Mesenchymal stem cell (in vitro differentiated cells and primary cell): Measurements from ENCODE around the gene KCNF1.
A peak's percentile ranks its signal among the peaks of the same experiment; 100 is the strongest.

Experiments
- DNase-seq: peaks from one replicate; pipeline ENCODE4 v3.0.0-alpha.2; 2013
- H2AFZ ChIP-seq: one replicate; pipeline ENCODE4 v1.6.1; 2013; ENCODE audit warnings: low read depth, mild to moderate bottlenecking, control low read depth, inconsistent platforms, low read length, moderate library complexity
- H2AK5ac ChIP-seq: 2 replicates; pipeline ENCODE4 v1.6.1; 2013; ENCODE audit warnings: low read length, moderate library complexity, mild to moderate bottlenecking, inconsistent platforms; ENCODE audit not compliant: severe bottlenecking
- H2BK120ac ChIP-seq: one replicate; pipeline ENCODE4 v1.6.1; 2013; ENCODE audit warnings: low read depth, mild to moderate bottlenecking, inconsistent platforms, low read length, moderate library complexity
- H2BK12ac ChIP-seq, 2 experiments: one replicate each; pipeline ENCODE4 v1.6.1; 2013; ENCODE audit warnings: inconsistent platforms in 2 of 2, low read length in 2 of 2, mild to moderate bottlenecking in 2 of 2, moderate library complexity in 2 of 2, control low read depth in 1 of 2
- H2BK15ac ChIP-seq: one replicate; pipeline ENCODE4 v1.6.1; 2013; ENCODE audit warnings: mild to moderate bottlenecking, low read depth, inconsistent platforms; ENCODE audit not compliant: poor library complexity, severe bottlenecking
- H2BK5ac ChIP-seq: 2 replicates; pipeline ENCODE4 v1.6.1; 2013; ENCODE audit warnings: low read depth, mild to moderate bottlenecking, low read length, control low read depth, inconsistent platforms; ENCODE audit not compliant: poor library complexity, severe bottlenecking
- H3K14ac ChIP-seq, 2 experiments: one replicate each; pipeline ENCODE4 v1.6.1; 2013; ENCODE audit warnings: inconsistent platforms in 2 of 2, low read length in 2 of 2, control low read depth in 1 of 2, mild to moderate bottlenecking in 1 of 2, moderate library complexity in 1 of 2
- H3K18ac ChIP-seq, 2 experiments: one replicate each; pipeline ENCODE4 v1.6.1; 2013; ENCODE audit warnings: inconsistent platforms in 2 of 2, low read length in 2 of 2, control low read depth in 1 of 2, low read depth in 1 of 2, mild to moderate bottlenecking in 1 of 2
- H3K23ac ChIP-seq, 2 experiments: one replicate each; pipeline ENCODE4 v1.6.1; 2013; ENCODE audit warnings: inconsistent platforms in 2 of 2, low read length in 2 of 2, mild to moderate bottlenecking in 2 of 2, moderate library complexity in 2 of 2, control low read depth in 1 of 2
- H3K27ac ChIP-seq: 2 replicates; pipeline ENCODE4 v1.5.1; 2013; ENCODE audit warnings: mild to moderate bottlenecking, moderate library complexity, low read length, control low read depth, inconsistent platforms; ENCODE audit not compliant: poor library complexity, severe bottlenecking
- H3K27me3 ChIP-seq, 2 experiments: 2 replicates each; pipeline versions ENCODE4 v1.6.1 to v1.7.0; 2013; ENCODE audit warnings: low read length in 2 of 2, mild to moderate bottlenecking in 2 of 2, moderate library complexity in 2 of 2, control low read depth in 1 of 2, inconsistent platforms in 1 of 2; ENCODE audit not compliant: control insufficient read depth in 1 of 2, insufficient read depth in 1 of 2
- H3K36me3 ChIP-seq, 2 experiments: 2 replicates each; pipeline versions ENCODE4 v1.6.1 to v1.7.0; 2013; ENCODE audit warnings: low read length in 2 of 2, control low read depth in 1 of 2, inconsistent platforms in 1 of 2, low read depth in 1 of 2, mild to moderate bottlenecking in 1 of 2; ENCODE audit not compliant: insufficient read depth in 2 of 2, control insufficient read depth in 1 of 2
- H3K4ac ChIP-seq, 2 experiments: one replicate each; pipeline ENCODE4 v1.6.1; 2013; ENCODE audit warnings: inconsistent platforms in 2 of 2, low read length in 2 of 2, mild to moderate bottlenecking in 2 of 2, moderate library complexity in 2 of 2, control low read depth in 1 of 2, low read depth in 1 of 2
- H3K4me1 ChIP-seq: 2 replicates; pipeline ENCODE4 v1.6.1; 2013; ENCODE audit warnings: low read depth, low read length, control low read depth; ENCODE audit not compliant: control insufficient read depth, insufficient read depth
- H3K4me2 ChIP-seq: 2 replicates; pipeline ENCODE4 v1.6.1; 2013; ENCODE audit warnings: low read length, mild to moderate bottlenecking, inconsistent platforms; ENCODE audit not compliant: poor library complexity, severe bottlenecking
- H3K4me3 ChIP-seq, 2 experiments: 2 replicates each; pipeline versions ENCODE4 v1.5.1 to v1.7.0; 2013; ENCODE audit warnings: low read length in 2 of 2, mild to moderate bottlenecking in 2 of 2, control low read depth in 1 of 2, low read depth in 1 of 2; ENCODE audit not compliant: insufficient read depth in 1 of 2
- H3K79me1 ChIP-seq: replicated peaks from 2 replicates; pipeline ENCODE4 v1.6.1; 2013; ENCODE audit warnings: mild to moderate bottlenecking, control low read depth, low read length, inconsistent platforms; ENCODE audit not compliant: poor library complexity, severe bottlenecking
- H3K9ac ChIP-seq: 2 replicates; pipeline ENCODE4 v1.7.0; 2013; ENCODE audit warnings: mild to moderate bottlenecking, low read length, moderate library complexity
- H3K9me3 ChIP-seq: 2 replicates; pipeline ENCODE4 v1.7.0; 2013; ENCODE audit warnings: mild to moderate bottlenecking, low read length; ENCODE audit not compliant: control insufficient read depth
- H4K8ac ChIP-seq: one replicate; pipeline ENCODE4 v1.6.1; 2013; ENCODE audit warnings: inconsistent platforms, mild to moderate bottlenecking, low read length, moderate library complexity
- H4K91ac ChIP-seq: one replicate; pipeline ENCODE4 v1.6.1; 2013; ENCODE audit warnings: mild to moderate bottlenecking, low read length, inconsistent platforms
- WGBS: methylation state at CpG from one replicate; pipeline ENCODE4 v1.1.7; 2013; ENCODE audit warnings: mixed read lengths; 5-methylcytosine and 5-hydroxymethylcytosine counted together

KCNF1 gene

DNA sequence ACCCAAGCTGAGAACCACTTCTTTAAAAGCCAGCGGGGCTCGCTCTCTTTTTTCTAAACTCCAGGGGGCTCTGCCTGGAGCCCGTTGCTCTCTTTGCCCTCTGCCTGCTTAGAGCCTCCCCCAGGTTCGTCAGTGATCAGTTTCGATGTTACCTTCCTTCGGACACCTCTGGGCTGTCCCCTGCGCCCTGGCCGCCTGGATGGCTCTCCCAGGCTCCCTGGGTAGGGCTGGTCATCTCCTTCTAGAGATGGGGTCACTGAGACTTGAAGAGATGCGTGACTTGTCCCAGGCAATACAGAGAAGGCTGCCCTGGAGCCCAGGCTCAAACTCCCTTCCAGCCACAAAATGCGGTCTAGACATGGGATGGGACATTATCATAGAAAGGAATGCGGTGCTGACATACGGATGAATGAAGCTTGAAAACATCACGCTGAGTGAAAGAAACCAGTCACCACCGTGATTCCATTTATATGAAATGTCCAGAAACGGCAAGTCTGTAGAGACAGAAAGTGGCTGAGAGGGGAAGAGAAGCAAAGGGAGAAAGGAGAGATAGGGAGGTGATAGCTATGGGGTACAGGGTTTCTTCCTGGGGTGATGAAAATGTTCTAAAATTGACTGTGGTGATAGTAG, 14.6 kb downstream of the KCNF1 start:
- WGBS: 84% methylated on average over 15 of the region's 15 CpGs
- Histone ChIP-seq H4K8ac (no peak overlapping the region), H2AFZ (no peak overlapping the region), H3K4me2 (no peak overlapping the region), H3K79me1 (no peaks in the 10 kb centered on the region), H3K4ac (no peak overlapping the region), H3K9ac (no peak overlapping the region), H3K23ac (no peak overlapping the region), H3K18ac (no peak overlapping the region), H3K4me1 (no peaks in the 10 kb centered on the region), H3K4me3 (no peak overlapping the region), H3K14ac (no peak overlapping the region), H3K36me3 (no peaks in the 10 kb centered on the region), H2BK15ac (no peak overlapping the region), H2AK5ac (no peak overlapping the region), H3K9me3 (no peaks in the 10 kb centered on the region), H2BK120ac (no peak overlapping the region), H4K91ac (no peak overlapping the region), H3K27ac (no peak overlapping the region), H3K27me3 (peaks cover 56 to 61% of the 10 kb centered on the region in 2 experiments), H2BK12ac (peak overlapping the region in 1 of 2 experiments; percentile 7), H2BK5ac (no peak overlapping the region)
- DNase-seq: no peak

- Histone ChIP-seq H3K9ac (no peak overlapping the region), H3K23ac (no peak overlapping the region), H2BK15ac (no peak overlapping the region), H2BK12ac (no peak overlapping the region), H2BK120ac (no peak overlapping the region), H3K79me1 (no peaks in the 10 kb centered on the region), H3K36me3 (no peaks in the 10 kb centered on the region), H2AFZ (no peak overlapping the region), H3K14ac (peak overlapping the region in 1 of 2 experiments; percentile 26), H3K18ac (no peak overlapping the region), H3K9me3 (no peaks in the 10 kb centered on the region), H3K4me2 (no peak overlapping the region), H3K4ac (no peak overlapping the region), H3K27me3 (peaks cover 16 to 19% of the 10 kb centered on the region in 2 experiments), H4K8ac (no peak overlapping the region), H2BK5ac (no peak overlapping the region), H2AK5ac (peak overlapping the region; percentile 18), H3K27ac (no peak overlapping the region), H3K4me3 (no peak overlapping the region), H4K91ac (no peak overlapping the region), H3K4me1 (peaks cover 33% of the 10 kb centered on the region)
- DNase-seq: peak; percentile 27
- WGBS: 92% methylated on average over 11 of the region's 12 CpGs
Observed at GRCh38 chr2:10930721-10931516, 19.2 kb downstream of the KCNF1 start.

DNA sequence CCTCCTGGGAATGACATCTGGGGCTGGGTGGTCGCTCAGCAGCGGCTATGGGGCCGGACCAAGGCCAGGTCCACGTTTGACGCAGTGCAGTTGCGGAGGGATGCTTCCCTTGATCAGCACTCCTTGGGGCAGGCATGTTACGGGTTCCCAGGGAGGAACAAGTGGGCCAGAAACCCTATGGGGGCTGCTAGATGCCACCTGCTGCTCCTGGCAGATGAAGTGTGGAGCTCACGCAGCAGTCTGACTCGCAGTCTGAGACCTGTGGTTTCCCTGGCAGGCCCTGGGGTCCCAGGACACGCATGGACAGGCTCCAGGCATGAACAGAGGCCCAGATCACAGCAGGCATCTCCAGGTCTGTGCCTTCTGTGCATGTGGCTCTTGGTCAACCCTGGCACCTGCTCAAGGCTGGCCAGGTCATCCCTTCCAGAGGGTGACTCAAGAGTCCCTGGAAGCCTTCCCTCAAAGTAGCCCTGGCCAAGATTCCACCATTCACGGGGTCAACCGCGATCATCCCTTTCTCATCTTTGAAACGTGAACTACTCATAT, 20.0 kb downstream of the KCNF1 start:
- H3K4me2 ChIP-seq: no peak overlapping the region
- peak overlapping the region in 1 of 2 experiments; percentile 38 for H2BK12ac ChIP-seq
- H2BK15ac ChIP-seq: peak overlapping the region; percentile 6
- H3K36me3 ChIP-seq: no peaks in the 10 kb centered on the region
- H3K23ac ChIP-seq: no peak overlapping the region
- H2AK5ac ChIP-seq: no peak overlapping the region
- no peaks in the 10 kb centered on the region for H3K9me3 ChIP-seq
- peaks cover 8 to 13% of the 10 kb centered on the region in 2 experiments for H3K27me3 ChIP-seq
- H2BK5ac ChIP-seq: no peak overlapping the region
- DNase-seq: peak; percentile 30
- no peak overlapping the region for H4K8ac ChIP-seq
- peak overlapping the region in 1 of 2 experiments; percentile 5 for H3K18ac ChIP-seq
- H2AFZ ChIP-seq: no peak overlapping the region
- no peak overlapping the region for H2BK120ac ChIP-seq
- peaks cover 35% of the 10 kb centered on the region for H3K4me1 ChIP-seq
- H3K27ac ChIP-seq: no peak overlapping the region
- H3K4me3 ChIP-seq: no peak overlapping the region
- 97% methylated on average over 14 of the region's 14 CpGs for WGBS
- no peak overlapping the region for H3K14ac ChIP-seq
- H3K79me1 ChIP-seq: no peaks in the 10 kb centered on the region
- H4K91ac ChIP-seq: peak overlapping the region; percentile 54
- H3K4ac ChIP-seq: no peak overlapping the region
- no peak overlapping the region for H3K9ac ChIP-seq
